ENCODE measurements around the gene ANKRD6.

Gene ANKRD6

GRCh38 chr6:89413006-89413400, 19.9 kb upstream of the ANKRD6 start:
- no peak for DNase-seq (ENCODE audit: low read depth in 2 of 2)

- DNase-seq (ENCODE audit: low read depth in 2 of 2): no peak
Observed at GRCh38 chr6:89414215-89414614, 18.7 kb upstream of the ANKRD6 start.

DNA sequence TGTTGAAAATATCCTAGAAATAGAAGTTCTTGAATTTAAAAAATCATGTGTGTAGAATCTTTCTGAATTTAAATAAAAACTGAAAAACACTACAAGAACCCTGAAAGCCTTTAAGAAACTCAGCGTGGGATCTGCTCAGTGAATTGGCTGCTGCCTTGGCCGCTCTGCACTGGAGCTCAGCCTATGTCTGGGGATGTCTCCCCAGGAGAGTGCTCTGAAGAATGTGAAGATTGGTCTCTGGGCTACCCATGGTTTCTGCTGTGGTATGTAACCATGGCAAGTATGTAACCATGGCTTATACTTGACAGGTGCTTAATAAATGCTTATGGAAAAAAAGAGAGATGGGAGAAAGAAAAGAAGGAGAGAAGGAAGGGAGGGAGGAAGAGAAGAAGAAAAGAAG, 17.8 kb upstream of the ANKRD6 start:
- DNase-seq (ENCODE audit: low read depth in 2 of 2): no peak

DNA sequence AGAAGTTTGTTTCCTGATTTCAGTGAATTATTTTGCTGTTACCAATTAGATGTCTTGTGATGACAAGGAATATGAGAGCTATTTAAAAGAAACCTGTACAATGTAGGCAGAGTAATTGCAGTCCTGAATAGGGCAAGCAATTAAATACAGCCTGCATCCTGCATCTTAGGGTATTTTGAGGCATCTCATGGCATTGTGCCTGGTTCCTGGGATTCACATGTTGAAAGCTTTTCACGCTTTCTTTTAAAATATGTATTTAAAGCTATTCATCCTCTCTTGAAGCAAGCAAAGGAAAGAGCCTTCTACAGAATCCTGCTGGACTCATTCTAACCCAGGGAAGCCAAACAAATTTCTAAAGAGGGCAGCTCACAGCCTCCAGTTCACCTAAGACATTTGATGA, 16.2 kb upstream of the ANKRD6 start:
- no peak for DNase-seq (ENCODE audit: low read depth in 2 of 2)

- DNase-seq (ENCODE audit: low read depth in 2 of 2): no peak
Observed at GRCh38 chr6:89430201-89430962, 2.6 kb upstream of the ANKRD6 start.

GRCh38 chr6:89433252-89434149, 549 bp downstream of the ANKRD6 start:
- DNase-seq (ENCODE audit: low read depth in 2 of 2): peak in 1 of 2 donors; percentile 4

DNA sequence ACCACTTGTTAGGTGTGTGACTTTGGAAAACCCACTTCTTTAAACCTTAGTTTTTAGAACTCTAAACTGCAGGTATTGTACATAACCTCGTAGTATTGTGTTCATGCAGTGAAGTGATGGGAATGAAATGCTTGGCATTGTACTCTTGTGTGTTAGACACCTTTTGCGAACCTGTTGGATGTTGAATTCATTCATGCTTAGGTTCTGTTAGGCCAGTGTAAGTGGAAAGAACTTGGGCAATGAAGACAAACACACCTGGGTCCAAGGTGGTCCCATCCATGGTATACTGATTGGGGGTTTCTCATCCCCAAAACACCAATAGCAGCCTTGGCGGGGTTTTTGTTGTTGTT, 1.2 kb downstream of the ANKRD6 start:
- no peak for DNase-seq (ENCODE audit: low read depth in 2 of 2)

GRCh38 chr6:89434954-89435353, 2.0 kb downstream of the ANKRD6 start:
- no peak for DNase-seq (ENCODE audit: low read depth in 2 of 2)

- no peak for DNase-seq (ENCODE audit: low read depth in 2 of 2)
Observed at GRCh38 chr6:89436226-89436625, 3.3 kb downstream of the ANKRD6 start.

DNA sequence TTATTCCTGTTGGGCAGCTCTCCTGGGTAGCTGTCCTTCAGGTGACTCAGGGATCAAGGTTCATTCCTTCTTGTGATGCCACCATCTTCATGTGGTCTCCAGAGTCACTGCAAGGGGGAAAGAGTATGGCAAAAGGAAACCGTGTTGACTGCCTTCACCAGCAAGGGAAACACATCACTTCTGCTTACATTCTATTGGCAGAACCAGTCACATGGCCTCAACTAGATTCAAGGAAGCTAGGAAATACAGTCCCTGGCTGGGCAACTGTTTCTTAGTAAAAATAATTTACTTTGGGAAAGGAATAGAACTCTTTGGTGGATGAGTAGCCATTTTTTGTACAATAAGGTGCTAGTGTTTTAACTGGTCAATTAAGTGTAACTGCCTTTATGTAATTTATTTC, 5.3 kb downstream of the ANKRD6 start:
- no peak for DNase-seq (ENCODE audit: low read depth in 2 of 2)

DNA sequence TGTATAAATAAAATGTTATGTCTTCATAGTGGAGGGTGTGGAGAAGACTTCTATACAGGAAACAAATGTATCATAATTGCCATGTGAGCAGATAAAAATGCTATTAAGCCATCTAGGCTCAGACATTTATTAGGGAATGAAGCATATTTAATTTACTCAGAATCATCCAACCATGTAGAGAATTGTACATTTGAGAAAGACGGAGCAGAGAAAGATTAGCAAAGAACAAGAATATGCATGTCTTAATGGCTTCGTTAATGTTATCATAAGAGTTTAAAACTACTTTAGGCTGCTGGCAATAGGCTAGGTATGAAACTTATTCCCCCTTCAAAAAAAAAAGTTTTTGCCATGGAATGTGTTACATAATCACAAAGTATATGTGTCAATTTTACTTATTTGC, 6.1 kb downstream of the ANKRD6 start:
- no peak for DNase-seq (ENCODE audit: low read depth in 2 of 2)

DNA sequence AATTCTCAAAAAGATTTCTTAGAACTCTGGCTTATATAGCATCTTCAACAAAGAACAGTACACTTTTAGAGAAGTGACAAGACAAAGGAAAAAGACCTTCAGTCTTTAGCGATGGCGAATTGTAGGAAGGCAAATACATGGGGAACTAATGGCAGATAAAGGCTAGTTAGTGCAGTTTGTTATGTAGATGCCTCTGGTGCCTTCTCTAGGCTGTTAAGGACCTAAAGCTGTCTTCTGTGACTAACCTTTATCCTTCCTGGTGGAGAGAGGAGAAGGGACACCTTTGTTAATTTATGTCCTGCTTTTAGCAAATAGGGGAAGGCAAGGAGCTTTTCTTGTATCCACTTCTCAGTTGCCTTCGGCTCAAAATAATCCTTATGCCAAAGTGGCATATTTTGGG, 7.2 kb downstream of the ANKRD6 start:
- no peak for DNase-seq (ENCODE audit: low read depth in 2 of 2)

DNA sequence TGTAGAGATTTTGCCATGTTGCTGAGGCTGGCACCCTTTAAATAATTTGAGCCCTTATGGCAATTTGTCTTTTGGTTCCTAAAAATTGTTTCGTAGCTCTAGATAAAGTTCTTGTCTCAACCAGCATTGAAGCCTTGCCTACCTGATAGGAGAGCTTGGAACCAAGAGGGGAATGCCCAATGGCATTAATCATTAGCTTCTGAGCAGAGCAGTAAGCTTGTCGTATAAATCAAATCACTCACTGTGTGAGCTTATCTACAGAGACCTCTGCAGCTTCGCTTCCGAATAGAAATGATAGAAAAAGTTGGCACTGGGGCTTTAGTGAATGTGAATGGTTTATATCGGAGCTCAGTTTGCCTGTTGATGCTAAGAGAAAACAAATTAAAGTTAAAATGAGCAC, 10.7 kb downstream of the ANKRD6 start:
- no peak for DNase-seq (ENCODE audit: low read depth in 2 of 2)

GRCh38 chr6:89449193-89449592, 16.2 kb downstream of the ANKRD6 start:
- DNase-seq (ENCODE audit: low read depth in 2 of 2): no peak

DNA sequence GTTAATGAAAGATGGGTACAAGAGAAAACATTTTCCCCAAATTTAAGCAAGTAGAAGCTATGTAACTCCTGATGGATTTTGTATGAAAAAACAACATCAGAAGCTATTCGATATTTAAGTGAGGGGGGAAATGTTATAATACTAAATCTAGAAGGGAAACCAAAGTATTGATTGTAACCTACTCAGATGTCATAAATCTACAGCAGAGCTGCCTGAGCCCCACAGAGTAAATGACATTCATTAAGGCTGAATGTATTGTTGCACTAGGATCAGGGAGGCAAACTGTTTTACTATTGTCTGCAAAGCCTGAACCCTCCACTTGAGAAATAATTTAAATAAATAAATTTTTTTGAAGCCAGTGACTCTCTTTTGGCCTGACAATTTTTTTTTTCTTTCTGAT, 19.3 kb downstream of the ANKRD6 start:
- DNase-seq (ENCODE audit: low read depth in 2 of 2): no peak

DNA sequence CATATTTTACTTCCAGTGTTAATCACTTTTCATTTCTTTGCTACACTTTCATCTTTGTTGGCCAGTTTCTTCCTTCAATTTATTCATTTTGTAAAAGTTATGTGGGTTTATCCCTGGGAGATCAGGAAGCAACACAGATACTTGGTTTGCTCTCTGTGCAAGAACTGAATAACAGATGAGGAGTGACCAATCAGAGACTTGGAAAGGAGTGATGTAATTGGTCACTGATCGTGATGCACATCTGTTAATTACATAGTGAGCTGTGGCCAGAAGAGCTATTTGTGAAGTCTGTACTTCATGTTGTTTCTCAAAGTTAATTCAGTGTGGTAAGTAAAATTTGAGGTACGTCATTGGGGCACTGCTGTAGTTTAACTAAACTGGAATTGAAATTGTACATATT, 21.3 kb downstream of the ANKRD6 start:
- no peak for DNase-seq (ENCODE audit: low read depth in 2 of 2)

DNA sequence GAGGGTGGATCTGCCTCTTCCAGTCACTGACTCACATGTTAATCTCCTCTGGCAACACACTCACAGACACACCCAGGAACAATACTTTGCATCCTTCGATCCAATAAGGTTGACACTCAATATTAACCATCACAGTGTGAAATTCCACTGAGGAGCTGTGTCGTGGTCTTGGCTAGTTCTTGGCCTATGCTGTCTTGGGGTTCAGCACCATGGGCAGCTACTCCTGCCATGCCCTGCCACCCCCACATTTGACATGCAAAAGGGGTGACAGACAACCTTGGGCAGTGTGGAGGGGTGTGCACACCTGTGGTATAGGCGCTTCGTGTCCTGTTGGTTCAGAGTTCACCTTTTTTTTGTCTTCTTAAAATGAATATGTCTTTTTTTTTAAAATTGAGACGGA, 25.8 kb downstream of the ANKRD6 start:
- DNase-seq (ENCODE audit: low read depth in 2 of 2): no peak

GRCh38 chr6:89459501-89459900, 26.5 kb downstream of the ANKRD6 start:
- DNase-seq (ENCODE audit: low read depth in 2 of 2): no peak

GRCh38 chr6:89460713-89461112, 27.8 kb downstream of the ANKRD6 start:
- DNase-seq (ENCODE audit: low read depth in 2 of 2): no peak

DNA sequence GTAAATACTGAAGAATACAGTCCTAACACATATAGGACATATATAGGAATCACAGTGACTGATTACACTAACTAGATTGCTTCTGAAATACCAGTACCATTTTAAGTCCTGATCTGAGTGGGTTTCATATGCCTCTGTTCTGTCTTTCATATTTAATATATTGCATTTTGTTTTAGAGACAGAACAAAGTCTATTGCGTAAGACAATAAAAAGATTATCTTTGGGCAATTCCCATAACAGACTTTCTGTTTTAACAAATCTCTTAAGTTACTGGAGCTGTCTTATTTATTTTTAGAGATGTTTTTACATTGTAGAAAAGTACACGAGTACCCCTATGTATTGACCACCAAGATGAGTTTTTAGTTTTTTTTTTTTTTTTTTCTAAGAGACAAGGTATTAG, 29.6 kb downstream of the ANKRD6 start:
- DNase-seq (ENCODE audit: low read depth in 2 of 2): no peak

DNA sequence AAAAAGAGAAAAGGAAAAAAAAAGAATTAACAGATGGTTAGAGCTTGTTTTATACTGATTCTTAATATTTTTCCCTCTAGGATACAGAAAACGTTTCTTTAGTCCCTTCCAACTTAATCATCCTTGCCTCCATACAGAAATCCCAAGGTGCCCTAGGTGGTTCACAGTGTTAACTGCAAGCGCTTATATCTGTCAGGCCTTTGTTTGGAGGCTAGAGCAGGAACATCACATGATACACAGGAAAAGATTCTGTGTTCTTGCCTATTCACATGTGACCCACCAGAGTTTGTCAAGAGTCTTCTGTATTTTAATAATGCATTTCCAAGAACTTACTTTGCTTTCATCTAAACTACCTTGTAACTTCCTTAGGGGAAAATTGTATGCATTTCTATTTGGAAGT, 31.3 kb downstream of the ANKRD6 start:
- no peak for DNase-seq (ENCODE audit: low read depth in 2 of 2)

DNA sequence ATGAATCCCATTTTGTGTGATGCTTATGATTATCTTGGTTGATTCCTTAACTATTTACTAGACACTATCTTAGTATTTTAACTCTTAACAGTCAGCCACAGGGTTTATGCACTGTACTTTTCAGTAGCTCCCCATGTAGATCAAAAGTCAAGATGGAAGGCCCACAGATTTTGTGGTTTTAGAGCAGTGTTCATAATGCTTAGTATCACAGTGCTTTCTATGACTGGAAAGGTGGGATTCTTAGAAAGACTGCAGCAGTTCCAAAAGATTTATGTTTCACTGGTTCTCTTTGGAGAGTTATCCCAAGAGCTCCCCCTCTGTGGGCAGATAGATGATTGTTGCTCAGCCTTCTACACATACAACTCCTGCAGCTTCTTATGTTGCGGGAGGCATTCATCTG, 34.5 kb downstream of the ANKRD6 start:
- DNase-seq (ENCODE audit: low read depth in 2 of 2): no peak

GRCh38 chr6:89468998-89469397, 36.0 kb downstream of the ANKRD6 start:
- DNase-seq (ENCODE audit: low read depth in 2 of 2): no peak
